ENCODE measurements around the gene ZSWIM5. TPM values are rescaled to one million over a fixed set of nuclear protein-coding genes. Genes with fewer than 3 reads are reported as not detected.
"Not testable (repeated sequence)": the region's sequence is repeated elsewhere in the genome, so short reads cannot be mapped to it uniquely, and the experiment has no call there.

ZSWIM5 gene
- total and polyA plus RNA-seq, 7 experiments from 2014 or later: 0.17 to 3.6 (median 2.0) TPM

GRCh38 chr1:44995467-44996238 is 210.8 kb downstream of the ZSWIM5 start:
- intact Hi-C loops (cut with micrococcal nuclease): no loop called here
- no peaks in the 10 kb centered on the region for H3K9me3 ChIP-seq (ENCODE audit: control insufficient read depth in 2 of 3, low read length in 3 of 3)
- H3K4me1 ChIP-seq (ENCODE audit: control insufficient read depth in 2 of 2, insufficient read depth in 2 of 2, low read length in 2 of 2): no peaks in the 10 kb centered on the region
- no peaks in the 10 kb centered on the region for H3K36me3 ChIP-seq (ENCODE audit: control insufficient read depth in 2 of 3, insufficient read depth in 3 of 3, low read length in 3 of 3)
- no peak overlapping the region for H3K4me3 Mint-ChIP-seq
- H3K27ac Mint-ChIP-seq: no peak overlapping the region
- H3K9me3 Mint-ChIP-seq: no peaks in the 10 kb centered on the region
- H3K36me3 Mint-ChIP-seq: no peaks in the 10 kb centered on the region
- ATAC-seq (no peak), DNase-seq (no peak)
- no peak overlapping the region for H3K4me3 ChIP-seq (ENCODE audit: low read length)
- H3K4me1 Mint-ChIP-seq: peaks cover 0 to 4% (median 3%) of the 10 kb centered on the region in 7 donors
- CTCF ChIA-PET: no interaction called here
- no peaks in the 10 kb centered on the region for H3K27me3 ChIP-seq (ENCODE audit: control insufficient read depth in 2 of 2, insufficient read depth in 2 of 2, low read length in 2 of 2)
- POLR2A ChIA-PET: no interaction called here
- peaks cover 0 to 2% (median 0%) of the 10 kb centered on the region in 5 donors for H3K27me3 Mint-ChIP-seq
- H3K27ac ChIP-seq (ENCODE audit: low read depth, low read length): no peak overlapping the region

DNA sequence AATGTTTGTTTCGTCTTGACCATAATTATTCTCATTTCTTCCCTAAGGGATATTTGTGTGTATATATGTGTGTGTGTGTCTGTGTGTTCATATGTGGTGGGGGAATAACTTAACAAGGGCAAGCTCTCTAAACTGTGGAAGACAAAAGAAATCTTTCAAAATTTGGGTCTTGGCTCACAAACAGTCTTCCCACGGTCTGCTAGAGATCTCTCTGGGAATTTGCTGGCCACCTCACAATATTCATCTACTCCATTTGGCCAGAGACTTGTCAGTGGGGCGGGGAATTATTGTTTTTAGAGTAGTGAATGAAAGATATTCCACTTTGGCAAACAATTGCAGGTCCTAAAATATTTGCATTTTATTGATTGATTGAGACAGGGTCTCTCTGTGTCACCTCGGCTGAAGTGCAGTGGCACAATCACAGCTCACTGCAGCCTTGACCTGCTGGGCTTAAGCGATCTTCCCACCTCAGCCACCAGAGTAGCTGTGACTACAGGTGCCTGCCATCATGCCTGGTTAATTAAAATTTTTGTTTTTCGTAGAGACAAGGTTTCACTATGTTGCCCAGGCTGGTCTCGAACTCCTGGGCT is 212.0 kb downstream of the ZSWIM5 start:
- no peak overlapping the region for H3K27ac ChIP-seq (ENCODE audit: low read depth, low read length)
- H3K36me3 Mint-ChIP-seq: no peaks in the 10 kb centered on the region
- H3K4me3 ChIP-seq (ENCODE audit: low read length): no peak overlapping the region
- no peaks in the 10 kb centered on the region for H3K4me1 Mint-ChIP-seq
- peaks cover 0 to 2% (median 0%) of the 10 kb centered on the region in 5 donors for H3K27me3 Mint-ChIP-seq
- DNase-seq: no peak
- intact Hi-C loops (cut with micrococcal nuclease): no loop called here
- no peaks in the 10 kb centered on the region for H3K4me1 ChIP-seq (ENCODE audit: control insufficient read depth in 2 of 2, insufficient read depth in 2 of 2, low read length in 2 of 2)
- no peak overlapping the region for H3K4me3 Mint-ChIP-seq
- H3K36me3 ChIP-seq (ENCODE audit: control insufficient read depth in 2 of 3, insufficient read depth in 3 of 3, low read length in 3 of 3): no peaks in the 10 kb centered on the region
- H3K27me3 ChIP-seq (ENCODE audit: control insufficient read depth in 2 of 2, insufficient read depth in 2 of 2, low read length in 2 of 2): no peaks in the 10 kb centered on the region
- ATAC-seq: no peak
- CTCF ChIA-PET: interaction anchor here (0.6 kb wide), 1 partner anchor 264 kb away, joined by 3 read pairs; no protein-coding TSS in a partner anchor
- POLR2A ChIA-PET: no interaction called here
- no peaks in the 10 kb centered on the region for H3K9me3 ChIP-seq (ENCODE audit: control insufficient read depth in 2 of 3, low read length in 3 of 3)
- no peak overlapping the region for H3K27ac Mint-ChIP-seq
- H3K9me3 Mint-ChIP-seq: no peaks in the 10 kb centered on the region

DNA sequence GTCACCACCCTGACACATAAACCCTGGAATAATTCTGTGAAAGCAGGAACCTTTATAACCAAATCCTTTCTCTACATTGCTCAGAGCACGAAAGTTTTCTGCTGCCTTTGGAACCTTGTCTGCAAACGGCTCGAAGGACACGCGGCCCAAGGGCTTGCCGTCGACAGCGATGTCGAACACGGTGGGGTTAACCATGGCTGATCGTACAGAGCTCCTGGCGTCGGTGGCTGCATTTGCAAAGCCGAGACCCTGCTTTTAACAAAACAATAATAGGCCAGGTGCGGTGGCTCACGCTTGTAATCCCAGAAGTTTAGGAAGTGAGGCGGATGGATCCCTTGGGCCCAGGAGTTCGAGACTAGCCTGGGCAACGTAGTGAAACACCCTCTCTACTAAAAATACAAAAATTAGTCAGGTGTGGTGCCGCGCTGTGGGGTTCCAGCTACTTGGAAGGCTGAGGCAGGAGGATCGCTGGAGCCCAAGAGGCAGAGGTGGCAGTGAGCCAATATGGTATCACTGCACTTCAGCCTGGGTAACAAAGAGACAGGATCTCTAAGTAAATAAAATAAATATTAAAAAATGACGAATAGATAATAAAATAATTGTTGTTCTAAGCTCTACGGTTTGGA is 217.8 kb downstream of the ZSWIM5 start:
- POLR2A ChIA-PET: interaction anchor here (0.6 to 2.4 kb wide), 3 partner anchors 22 to 192 kb away, joined by 3 to 8 read pairs (median 6); partner anchors contain the start of genes BTBD19 and HECTD3
- intact Hi-C loops (cut with micrococcal nuclease): loop anchor here (5.0 kb wide), 2 partner anchors 266 to 699 kb away; partner anchors contain the start of genes GPBP1L1 (in 2 of the 2) and TMEM69 (in 2 of the 2)
- H3K27ac Mint-ChIP-seq: no peak overlapping the region
- peak overlapping the region in 3 of 10 donors; percentile 25 to 33 (median 33) for H3K4me3 Mint-ChIP-seq
- H3K27me3 ChIP-seq (ENCODE audit: control insufficient read depth in 2 of 2, insufficient read depth in 2 of 2, low read length in 2 of 2): no peaks in the 10 kb centered on the region
- no peaks in the 10 kb centered on the region for H3K36me3 ChIP-seq (ENCODE audit: control insufficient read depth in 2 of 3, insufficient read depth in 3 of 3, low read length in 3 of 3)
- no peak overlapping the region for H3K27ac ChIP-seq (ENCODE audit: low read depth, low read length)
- peaks cover 0 to 2% (median 0%) of the 10 kb centered on the region in 5 donors for H3K27me3 Mint-ChIP-seq
- H3K4me3 ChIP-seq (ENCODE audit: low read length): no peak overlapping the region
- ATAC-seq: no peak
- CTCF ChIA-PET: interaction anchor here (0.5 to 4.2 kb wide), 5 partner anchors 22 to 256 kb away, joined by 3 to 15 read pairs (median 4); partner anchors contain the start of genes HECTD3, PLK3 and UROD
- H3K36me3 Mint-ChIP-seq: no peaks in the 10 kb centered on the region
- H3K9me3 Mint-ChIP-seq: no peaks in the 10 kb centered on the region
- no peaks in the 10 kb centered on the region for H3K9me3 ChIP-seq (ENCODE audit: control insufficient read depth in 2 of 3, low read length in 3 of 3)
- H3K4me1 ChIP-seq (ENCODE audit: control insufficient read depth in 2 of 2, insufficient read depth in 2 of 2, low read length in 2 of 2): peaks cover 8 to 13% of the 10 kb centered on the region in 2 donors
- no peak for DNase-seq
- H3K4me1 Mint-ChIP-seq: peaks cover 7 to 24% (median 16%) of the 10 kb centered on the region in 7 donors

GRCh38 chr1:44985747-44986359 is 220.6 kb downstream of the ZSWIM5 start:
- no peaks in the 10 kb centered on the region for H3K27me3 Mint-ChIP-seq
- H3K9me3 Mint-ChIP-seq: no peaks in the 10 kb centered on the region
- Histone ChIP-seq H3K4me3 (ENCODE audit: low read length) (peak overlapping the region; percentile 77), H3K4me1 (ENCODE audit: control insufficient read depth in 2 of 2, insufficient read depth in 2 of 2, low read length in 2 of 2) (peaks cover 8 to 13% of the 10 kb centered on the region in 2 donors), H3K27ac (ENCODE audit: low read depth, low read length) (peak overlapping the region; percentile 68), H3K9me3 (ENCODE audit: control insufficient read depth in 2 of 3, low read length in 3 of 3) (no peaks in the 10 kb centered on the region), H3K27me3 (ENCODE audit: control insufficient read depth in 2 of 2, insufficient read depth in 2 of 2, low read length in 2 of 2) (no peaks in the 10 kb centered on the region), H3K36me3 (ENCODE audit: control insufficient read depth in 2 of 3, insufficient read depth in 3 of 3, low read length in 3 of 3) (peaks cover 0 to 5% (median 0%) of the 10 kb centered on the region in 3 experiments)
- intact Hi-C loops (cut with micrococcal nuclease): loop anchor here (1.0 to 5.0 kb wide), 13 partner anchors 26 to 701 kb away; partner anchors contain the start of genes GPBP1L1 (in 2 of the 2), TMEM69 (in 2 of the 2), UROD (in 2 of the 2) and KIF2C (in 1 of the 2)
- CTCF ChIA-PET: interaction anchor here (0.6 to 4.2 kb wide), 5 partner anchors 25 to 177 kb away, joined by 3 to 15 read pairs (median 5); partner anchors contain the start of genes HECTD3 and UROD
- ATAC-seq: no peak
- no peak for DNase-seq
- H3K4me1 Mint-ChIP-seq: peaks cover 7 to 39% (median 23%) of the 10 kb centered on the region in 7 donors
- H3K27ac Mint-ChIP-seq: peak overlapping the region; percentile 75 to 99 (median 92)
- peaks cover 0 to 4% (median 2%) of the 10 kb centered on the region in 5 donors for H3K36me3 Mint-ChIP-seq
- peak overlapping the region; percentile 90 to 100 (median 98) for H3K4me3 Mint-ChIP-seq
- POLR2A ChIA-PET: interaction anchor here (0.5 to 2.5 kb wide), 19 partner anchors 25 to 1318 kb away, joined by 3 to 30 read pairs (median 4); partner anchors contain the start of genes BTBD19, HECTD3, LRRC41 and MUTYH

DNA sequence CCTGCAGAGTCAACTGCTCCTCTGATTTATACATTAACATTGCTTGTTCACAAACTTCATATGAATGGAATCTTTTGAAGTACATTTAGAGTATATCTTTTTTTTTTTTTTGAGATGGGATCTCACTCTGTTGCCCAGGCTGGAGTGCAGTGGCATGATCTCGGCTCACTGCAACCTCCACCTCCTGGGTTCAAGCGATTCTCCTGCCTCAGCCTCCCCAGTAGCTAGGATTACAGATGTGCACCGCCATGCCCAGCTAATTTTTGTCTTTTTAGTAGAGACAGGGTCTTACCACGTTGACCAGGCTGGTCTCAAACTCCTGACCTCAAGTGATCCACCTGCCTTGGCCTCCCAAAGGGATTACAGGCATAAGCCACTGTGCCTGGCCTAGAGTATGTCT is 229.0 kb downstream of the ZSWIM5 start:
- H3K9me3 ChIP-seq (ENCODE audit: control insufficient read depth in 2 of 3, low read length in 3 of 3); H3K27me3 ChIP-seq (ENCODE audit: control insufficient read depth in 2 of 2, insufficient read depth in 2 of 2, low read length in 2 of 2); H3K27me3 Mint-ChIP-seq; DNase-seq; ATAC-seq; H3K4me3 Mint-ChIP-seq; H3K4me1 ChIP-seq (ENCODE audit: control insufficient read depth in 2 of 2, insufficient read depth in 2 of 2, low read length in 2 of 2); H3K27ac ChIP-seq (ENCODE audit: low read depth, low read length); POLR2A ChIA-PET; H3K9me3 Mint-ChIP-seq; intact Hi-C loops (cut with micrococcal nuclease); H3K4me3 ChIP-seq (ENCODE audit: low read length); H3K27ac Mint-ChIP-seq; CTCF ChIA-PET: not testable (repeated sequence)
- Mint-ChIP-seq H3K36me3 (peaks cover 17 to 54% (median 38%) of the 10 kb centered on the region in 5 donors), H3K4me1 (peaks cover 3 to 13% (median 8%) of the 10 kb centered on the region in 7 donors)
- H3K36me3 ChIP-seq (ENCODE audit: control insufficient read depth in 2 of 3, insufficient read depth in 3 of 3, low read length in 3 of 3): peaks cover 0 to 59% (median 13%) of the 10 kb centered on the region in 3 experiments

- Mint-ChIP-seq H3K4me3 (no peak overlapping the region), H3K27me3 (no peaks in the 10 kb centered on the region), H3K36me3 (peaks cover 17 to 58% (median 38%) of the 10 kb centered on the region in 5 donors), H3K27ac (no peak overlapping the region), H3K4me1 (peaks cover 0 to 11% (median 5%) of the 10 kb centered on the region in 7 donors), H3K9me3 (peaks cover 0 to 4% (median 0%) of the 10 kb centered on the region in 11 donors)
- Histone ChIP-seq H3K4me1 (ENCODE audit: control insufficient read depth in 2 of 2, insufficient read depth in 2 of 2, low read length in 2 of 2) (no peaks in the 10 kb centered on the region), H3K36me3 (ENCODE audit: control insufficient read depth in 2 of 3, insufficient read depth in 3 of 3, low read length in 3 of 3) (peaks cover 0 to 65% (median 13%) of the 10 kb centered on the region in 3 experiments), H3K9me3 (ENCODE audit: control insufficient read depth in 2 of 3, low read length in 3 of 3) (no peaks in the 10 kb centered on the region), H3K27ac (ENCODE audit: low read depth, low read length) (no peak overlapping the region), H3K27me3 (ENCODE audit: control insufficient read depth in 2 of 2, insufficient read depth in 2 of 2, low read length in 2 of 2) (no peaks in the 10 kb centered on the region), H3K4me3 (ENCODE audit: low read length) (no peak overlapping the region)
- DNase-seq: no peak
- CTCF ChIA-PET: no interaction called here
- intact Hi-C loops (cut with micrococcal nuclease): no loop called here
- POLR2A ChIA-PET: no interaction called here
- ATAC-seq: no peak
These were observed 230.2 kb downstream of the ZSWIM5 start for GRCh38 chr1:44976252-44976651.
